Activated T-helper 2 cell treated with anti-CD3 and anti-CD28 coated beads, Interferon-gamma antibody, Interleukin-2, Interleukin-4, amounts not matched to agents 10 μg/mL and 5 μg/mL and 100 μg/mL, durations not matched to agents 14 hours and 24 hours and 36 hours (primary cell): Measurements from ENCODE around the gene SHMT1. TPM values are rescaled to one million over a fixed set of nuclear protein-coding genes. Genes with fewer than 3 reads are reported as not detected.
"Not testable (repeated sequence)": the region's sequence is repeated elsewhere in the genome, so short reads cannot be mapped to it uniquely, and the experiment has no call there.

Experiments used
- DNase-seq: peaks from one replicate; pipeline ENCODE4 v3.0.0; 2021; ENCODE audit warnings: low spot score
- H3K27ac Mint-ChIP-seq: one replicate; pipeline ENCODE4 v1.8.0; 2021; ENCODE audit warnings: mixed read lengths
- H3K27me3 Mint-ChIP-seq: one replicate; pipeline ENCODE4 v1.8.0; 2021; ENCODE audit warnings: low read depth, mixed read lengths
- H3K36me3 Mint-ChIP-seq: one replicate; pipeline ENCODE4 v1.8.0; 2021; ENCODE audit warnings: low read depth, mixed read lengths
- H3K4me1 Mint-ChIP-seq: one replicate; pipeline ENCODE4 v1.8.0; 2021; ENCODE audit warnings: low read depth, mixed read lengths
- H3K4me3 Mint-ChIP-seq: one replicate; pipeline ENCODE4 v1.8.0; 2021; ENCODE audit warnings: low read depth, mild to moderate bottlenecking, moderate library complexity, mixed read lengths
- H3K9me3 Mint-ChIP-seq: one replicate; pipeline ENCODE4 v1.8.0; 2021; ENCODE audit warnings: mixed read lengths
- intact Hi-C: fragments of 100-400 bp; cut with micrococcal nuclease; formaldehyde crosslinking; loops from one replicate; pipeline ENCODE4 v1.15.1; 2023
- total RNA-seq: library from RNA; stranded (reverse); gene quantifications from 2 replicates; pipeline ENCODE4 v1.2.3, GENCODE V29; 2022

Gene SHMT1
- total RNA-seq, 1 donor from 2014 or later: 60.3 TPM

GRCh38 chr17:18383079-18383481, 19.7 kb upstream of the SHMT1 start:
- H3K9me3 Mint-ChIP-seq, intact Hi-C loops, H3K4me3 Mint-ChIP-seq, H3K27ac Mint-ChIP-seq, DNase-seq, H3K4me1 Mint-ChIP-seq, H3K36me3 Mint-ChIP-seq: not testable (repeated sequence)
- peaks cover 21% of the 10 kb centered on the region for H3K27me3 Mint-ChIP-seq

GRCh38 chr17:18382441-18383078, 19.2 kb upstream of the SHMT1 start:
- H3K36me3 Mint-ChIP-seq: no peaks in the 10 kb centered on the region
- no peak for DNase-seq
- intact Hi-C loops: no loop called here
- H3K27me3 Mint-ChIP-seq: peaks cover 21% of the 10 kb centered on the region
- H3K4me3 Mint-ChIP-seq: no peak overlapping the region
- H3K4me1 Mint-ChIP-seq: no peaks in the 10 kb centered on the region
- no peaks in the 10 kb centered on the region for H3K9me3 Mint-ChIP-seq
- no peak overlapping the region for H3K27ac Mint-ChIP-seq

- no peak overlapping the region for H3K27ac Mint-ChIP-seq
- no peaks in the 10 kb centered on the region for H3K36me3 Mint-ChIP-seq
- no peak for DNase-seq
- no peaks in the 10 kb centered on the region for H3K9me3 Mint-ChIP-seq
- peaks cover 21% of the 10 kb centered on the region for H3K27me3 Mint-ChIP-seq
- no peak overlapping the region for H3K4me3 Mint-ChIP-seq
- no peaks in the 10 kb centered on the region for H3K4me1 Mint-ChIP-seq
- intact Hi-C loops: no loop called here
These were observed 18.5 kb upstream of the SHMT1 start for GRCh38 chr17:18381953-18382245.

- Mint-ChIP-seq H3K4me1 (no peaks in the 10 kb centered on the region), H3K27ac (no peak overlapping the region), H3K27me3 (peaks cover 21% of the 10 kb centered on the region), H3K36me3 (no peaks in the 10 kb centered on the region), H3K4me3 (no peak overlapping the region), H3K9me3 (no peaks in the 10 kb centered on the region)
- intact Hi-C loops: no loop called here
- no peak for DNase-seq
These were observed 18.0 kb upstream of the SHMT1 start for GRCh38 chr17:18381158-18381952.

- no peaks in the 10 kb centered on the region for H3K9me3 Mint-ChIP-seq
- no peak overlapping the region for H3K27ac Mint-ChIP-seq
- no peak for DNase-seq
- H3K27me3 Mint-ChIP-seq: peaks cover 19% of the 10 kb centered on the region
- H3K36me3 Mint-ChIP-seq: no peaks in the 10 kb centered on the region
- intact Hi-C loops: no loop called here
- no peaks in the 10 kb centered on the region for H3K4me1 Mint-ChIP-seq
- no peak overlapping the region for H3K4me3 Mint-ChIP-seq
These were observed 17.3 kb upstream of the SHMT1 start for GRCh38 chr17:18380471-18381157.

- no peaks in the 10 kb centered on the region for H3K4me1 Mint-ChIP-seq
- no peak overlapping the region for H3K27ac Mint-ChIP-seq
- intact Hi-C loops: no loop called here
- H3K4me3 Mint-ChIP-seq: no peak overlapping the region
- DNase-seq: no peak
- H3K27me3 Mint-ChIP-seq: peaks cover 16% of the 10 kb centered on the region
- no peaks in the 10 kb centered on the region for H3K36me3 Mint-ChIP-seq
- no peaks in the 10 kb centered on the region for H3K9me3 Mint-ChIP-seq
These were observed 16.1 kb upstream of the SHMT1 start for GRCh38 chr17:18379246-18380146.

GRCh38 chr17:18378614-18379013, 15.3 kb upstream of the SHMT1 start:
- peaks cover 12% of the 10 kb centered on the region for H3K27me3 Mint-ChIP-seq
- H3K27ac Mint-ChIP-seq, intact Hi-C loops, H3K36me3 Mint-ChIP-seq, H3K4me1 Mint-ChIP-seq, DNase-seq, H3K9me3 Mint-ChIP-seq, H3K4me3 Mint-ChIP-seq: not testable (repeated sequence)

- no peaks in the 10 kb centered on the region for H3K9me3 Mint-ChIP-seq
These were observed 14.8 kb upstream of the SHMT1 start for GRCh38 chr17:18378205-18378505.

GRCh38 chr17:18377437-18378204, 14.3 kb upstream of the SHMT1 start, which contains the start of gene EVPLL:
Gene EVPLL (plus strand): TSS chr17:18377778. CDS start chr17:18380938, 3,160 bp downstream.
- Mint-ChIP-seq H3K4me3 (no peak within 1 kb of the TSS), H3K4me1 (peaks cover 2% of the 10 kb centered on the region)

More at GRCh38 chr17:18378205-18378505, 14.8 kb upstream of the SHMT1 start:
- H3K27me3 Mint-ChIP-seq: peaks cover 12% of the 10 kb centered on the region
- H3K4me1 Mint-ChIP-seq: peaks cover 1% of the 10 kb centered on the region
- H3K4me3 Mint-ChIP-seq: no peak overlapping the region
- intact Hi-C loops: no loop called here
- DNase-seq: no peak
- no peaks in the 10 kb centered on the region for H3K36me3 Mint-ChIP-seq
- no peak overlapping the region for H3K27ac Mint-ChIP-seq

GRCh38 chr17:18374216-18374615, 10.9 kb upstream of the SHMT1 start:
- H3K27me3 Mint-ChIP-seq: peaks cover 6% of the 10 kb centered on the region
- H3K36me3 Mint-ChIP-seq: no peaks in the 10 kb centered on the region
- intact Hi-C loops: no loop called here
- H3K4me3 Mint-ChIP-seq: no peak overlapping the region
- peaks cover 17% of the 10 kb centered on the region for H3K4me1 Mint-ChIP-seq
- DNase-seq: no peak
- no peak overlapping the region for H3K27ac Mint-ChIP-seq
- H3K9me3 Mint-ChIP-seq: no peaks in the 10 kb centered on the region

More at GRCh38 chr17:18377437-18378204, 14.3 kb upstream of the SHMT1 start, which contains the start of gene EVPLL:
- Mint-ChIP-seq H3K9me3 (no peaks in the 10 kb centered on the region), H3K36me3 (no peaks in the 10 kb centered on the region), H3K27ac (no peak within 1 kb of the TSS), H3K27me3 (peaks cover 12% of the 10 kb centered on the region)
- DNase-seq: no peak
- intact Hi-C loops: no loop called here

- H3K27ac Mint-ChIP-seq: not testable (repeated sequence)
These were observed 9.8 kb upstream of the SHMT1 start for GRCh38 chr17:18373181-18373580.

GRCh38 chr17:18371455-18371854, 8.1 kb upstream of the SHMT1 start:
- DNase-seq: no peak
- Mint-ChIP-seq H3K27ac (no peak overlapping the region), H3K4me3 (no peak overlapping the region), H3K27me3 (peaks cover 6% of the 10 kb centered on the region), H3K9me3 (no peaks in the 10 kb centered on the region), H3K36me3 (no peaks in the 10 kb centered on the region), H3K4me1 (peaks cover 17% of the 10 kb centered on the region)
- intact Hi-C loops: no loop called here

More at GRCh38 chr17:18373181-18373580, 9.8 kb upstream of the SHMT1 start:
- DNase-seq, H3K9me3 Mint-ChIP-seq, H3K27me3 Mint-ChIP-seq, intact Hi-C loops, H3K36me3 Mint-ChIP-seq, H3K4me3 Mint-ChIP-seq: not testable (repeated sequence)
- H3K4me1 Mint-ChIP-seq: peaks cover 17% of the 10 kb centered on the region
